ENCODE results near the gene APOB.

Gene APOB

DNA sequence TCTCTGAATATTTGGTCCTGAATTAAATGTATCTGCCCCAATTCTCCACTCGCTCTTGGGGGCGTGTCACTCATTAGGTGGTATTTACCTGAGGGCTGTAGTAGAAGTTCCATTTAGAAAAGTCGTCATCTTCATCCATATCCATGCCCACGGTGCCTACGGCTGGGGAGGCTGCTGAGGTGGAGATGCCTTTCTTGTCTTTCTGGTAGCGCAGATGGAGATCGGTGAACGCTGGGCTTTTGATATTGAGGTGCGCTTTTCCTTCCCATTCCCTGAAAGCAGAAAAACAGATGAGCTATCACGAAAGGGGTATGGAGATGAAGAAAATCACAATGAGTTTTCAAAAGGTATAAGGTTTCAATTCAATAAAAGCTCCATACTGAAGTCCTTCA lies 39.7 kb downstream of the APOB start:
- no peak for DNase-seq

DNA sequence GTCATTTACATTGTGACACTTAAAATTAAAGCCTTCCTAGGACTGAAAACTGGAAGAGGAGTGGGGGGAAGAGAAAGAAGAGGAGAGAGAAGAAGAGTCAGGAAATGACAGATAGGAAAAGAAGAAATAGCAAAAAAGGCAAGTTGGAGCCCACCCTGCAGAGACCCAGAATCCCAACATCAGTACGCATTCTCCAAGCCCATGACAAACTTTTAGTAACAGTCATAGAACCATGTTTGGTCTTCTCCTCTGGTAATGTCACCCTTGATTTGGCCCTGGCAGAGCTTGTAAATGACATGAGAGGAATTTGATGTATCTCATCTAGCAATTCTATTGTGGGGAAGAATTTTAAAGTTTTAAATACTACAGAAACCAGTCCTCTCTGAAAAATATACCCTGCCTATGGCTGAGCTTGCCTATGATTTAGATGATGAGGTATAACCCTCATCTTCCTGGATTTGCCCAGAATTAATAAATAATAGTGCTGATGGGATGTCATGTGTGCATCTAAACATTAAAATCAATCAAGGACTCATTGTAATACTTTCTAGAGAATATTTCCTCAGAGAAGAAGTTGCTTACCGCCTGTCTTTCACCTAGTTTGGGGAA lies 40.2 kb downstream of the APOB start:
- DNase-seq: no peak

GRCh38 chr2:21002814-21003192 lies 41.1 kb downstream of the APOB start:
- DNase-seq: no peak

- no peak for DNase-seq
Measured at GRCh38 chr2:21001988-21002813, 41.7 kb downstream of the APOB start.

DNA sequence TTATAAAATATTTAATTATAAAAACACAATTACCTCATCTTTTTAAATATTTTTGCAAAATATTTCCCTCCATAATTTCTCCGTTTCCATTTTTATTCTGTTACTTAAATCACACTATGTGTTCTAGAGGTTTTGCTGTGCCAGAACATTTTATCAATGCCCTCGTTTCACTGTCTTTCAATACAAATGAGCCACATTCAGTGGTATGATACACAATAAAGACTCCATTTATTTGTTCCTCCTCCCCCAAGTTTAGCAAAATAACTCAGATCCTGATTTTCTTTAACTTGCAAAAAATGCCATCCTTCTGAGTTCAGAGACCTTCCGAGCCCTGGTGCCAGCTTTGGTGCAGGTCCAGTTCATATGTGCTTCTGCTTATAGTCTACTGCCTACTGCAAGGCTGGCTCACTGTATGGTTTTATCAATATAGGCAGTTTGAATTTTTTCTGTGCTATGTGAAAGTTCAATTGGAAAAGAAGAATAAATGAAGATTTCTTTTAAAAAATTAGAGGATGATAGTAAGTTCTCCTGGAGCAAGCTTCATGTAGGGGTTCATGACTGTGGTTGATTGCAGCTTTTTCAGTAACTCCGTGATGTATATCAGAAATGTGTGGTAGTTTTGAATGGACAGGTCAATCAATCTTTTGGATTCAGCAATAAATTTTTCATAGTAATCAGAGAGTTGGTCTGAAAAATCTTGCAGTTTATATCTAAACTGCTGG lies 42.5 kb downstream of the APOB start:
- DNase-seq: no peak

- no peak for DNase-seq
Measured at GRCh38 chr2:20999906-21000645, 43.8 kb downstream of the APOB start.

DNA sequence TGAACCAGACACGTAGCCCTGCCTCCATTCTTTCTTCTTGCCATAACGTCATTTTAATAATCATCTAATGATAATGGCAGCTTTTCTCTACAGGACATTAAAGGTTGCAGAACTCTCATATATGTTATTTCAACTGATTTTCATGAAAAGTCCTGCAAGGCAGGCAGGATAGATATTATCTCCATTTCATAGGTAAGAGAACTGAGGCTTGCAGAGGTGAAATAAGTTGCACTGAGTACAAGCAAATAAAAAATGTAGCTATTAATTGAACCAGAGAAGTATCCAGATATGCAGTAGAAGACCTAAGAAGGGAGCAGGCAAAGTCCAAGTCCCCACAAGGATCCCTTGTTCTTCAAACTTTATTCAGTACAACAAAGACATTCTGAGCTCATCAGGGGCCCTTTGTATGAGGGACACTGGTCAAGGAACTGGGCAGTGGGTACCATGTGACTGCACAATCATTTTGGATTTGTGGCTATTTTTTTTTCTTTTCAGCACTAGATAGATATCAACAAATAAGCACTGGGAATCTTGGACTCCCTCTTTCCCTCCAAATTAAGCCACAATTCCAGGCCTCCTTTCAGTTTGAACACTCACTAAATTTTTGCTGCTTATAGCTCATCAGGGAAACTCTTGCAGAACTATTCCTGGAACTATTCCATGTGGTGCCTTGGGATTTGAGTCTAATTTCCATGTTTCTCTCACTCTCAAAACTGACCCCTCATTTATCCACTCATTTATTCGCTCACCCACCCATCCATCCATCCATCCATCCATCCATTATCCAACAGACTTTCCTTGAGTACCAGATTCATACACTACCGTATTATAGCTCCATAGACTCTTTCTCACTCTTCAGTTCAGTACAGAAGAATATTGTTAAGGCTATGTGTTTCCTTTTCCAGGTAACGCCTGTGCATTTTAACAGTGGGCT lies 44.6 kb downstream of the APOB start:
- no peak for DNase-seq

DNA sequence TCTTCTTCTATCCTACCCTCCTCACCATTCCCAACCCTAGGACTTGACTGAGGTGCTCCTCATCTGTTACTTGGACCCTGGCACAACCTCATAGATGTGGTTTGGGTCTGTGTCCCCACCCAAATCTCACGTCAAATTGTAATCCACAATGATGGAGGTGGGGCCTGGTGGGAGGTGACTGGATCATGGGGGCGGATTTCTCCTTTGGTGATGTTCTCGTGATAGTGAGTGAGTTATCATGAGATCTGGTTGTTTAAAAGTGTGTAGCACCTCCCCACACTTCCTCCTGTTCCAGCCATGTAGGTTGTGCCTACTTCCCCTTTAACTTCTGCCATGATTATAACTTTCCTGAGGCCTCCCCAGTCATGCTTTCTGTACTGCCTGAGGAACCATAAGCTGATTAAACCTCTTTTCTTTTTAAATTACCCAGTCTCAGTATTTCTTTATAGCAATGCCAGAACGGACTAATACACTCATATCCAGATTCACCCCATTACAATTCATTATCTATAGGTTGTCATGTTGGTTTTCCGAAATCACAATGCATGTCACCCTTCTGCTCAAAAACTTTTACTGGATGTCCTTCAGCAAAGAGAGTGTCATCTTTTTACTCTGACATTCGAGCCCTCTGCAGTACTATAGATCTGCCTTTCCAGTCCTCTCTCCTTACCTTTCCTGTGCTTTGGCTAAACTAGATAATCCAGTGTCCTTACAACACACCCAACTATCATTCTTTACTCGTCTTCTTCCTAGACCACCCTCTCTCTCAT lies 45.7 kb downstream of the APOB start:
- no peak for DNase-seq

- DNase-seq: no peak
Measured at GRCh38 chr2:20994130-20994529, 49.7 kb downstream of the APOB start.

- no peak for DNase-seq
Measured at GRCh38 chr2:20992201-20992711, 51.6 kb downstream of the APOB start.

DNA sequence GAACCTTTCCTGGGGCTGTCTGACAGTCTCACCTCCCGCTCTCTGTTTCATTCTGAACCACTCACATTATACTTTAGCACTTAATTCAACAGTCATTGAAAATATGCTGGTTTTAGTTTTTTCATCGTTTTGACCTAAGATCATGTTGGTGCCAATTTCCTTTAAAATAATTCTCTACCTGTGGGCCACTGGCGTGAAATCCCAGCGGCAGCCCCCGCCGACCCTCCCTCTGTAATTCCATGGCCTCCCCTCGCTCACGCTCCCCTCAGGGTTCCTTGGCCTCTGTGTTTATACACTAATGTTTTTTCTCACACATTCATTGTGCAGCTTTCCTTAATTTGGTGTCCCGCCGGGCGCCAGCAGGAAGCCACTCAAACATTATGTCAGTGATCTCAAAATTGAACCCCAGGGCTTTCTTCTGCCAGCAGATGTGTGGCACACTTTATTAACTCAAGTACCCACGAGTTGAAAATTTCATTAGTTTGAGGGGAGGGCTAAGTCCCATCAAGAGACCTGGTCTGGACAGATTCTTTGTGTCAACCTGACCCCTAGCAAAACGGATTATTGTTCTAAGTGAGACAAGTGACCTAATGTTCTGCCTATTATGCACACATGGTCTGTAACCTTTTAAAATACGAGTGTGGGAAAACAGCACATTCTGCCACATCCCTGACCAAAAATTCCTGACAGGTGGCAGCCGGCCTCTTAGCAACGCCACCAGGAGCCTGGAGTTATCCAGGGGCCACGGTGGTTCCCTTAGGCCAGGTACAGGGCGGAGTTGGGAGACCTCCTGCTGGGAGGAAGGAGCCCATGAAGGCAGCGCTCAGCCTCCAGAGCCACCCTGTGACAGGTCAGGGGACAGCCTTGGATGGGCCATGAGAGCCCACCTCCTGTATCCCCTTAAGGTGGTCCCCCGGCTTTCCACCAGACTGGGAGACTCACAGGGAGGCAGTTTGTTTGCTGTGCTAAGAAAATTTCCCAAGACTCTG lies 53.1 kb downstream of the APOB start:
- no peak for DNase-seq

DNA sequence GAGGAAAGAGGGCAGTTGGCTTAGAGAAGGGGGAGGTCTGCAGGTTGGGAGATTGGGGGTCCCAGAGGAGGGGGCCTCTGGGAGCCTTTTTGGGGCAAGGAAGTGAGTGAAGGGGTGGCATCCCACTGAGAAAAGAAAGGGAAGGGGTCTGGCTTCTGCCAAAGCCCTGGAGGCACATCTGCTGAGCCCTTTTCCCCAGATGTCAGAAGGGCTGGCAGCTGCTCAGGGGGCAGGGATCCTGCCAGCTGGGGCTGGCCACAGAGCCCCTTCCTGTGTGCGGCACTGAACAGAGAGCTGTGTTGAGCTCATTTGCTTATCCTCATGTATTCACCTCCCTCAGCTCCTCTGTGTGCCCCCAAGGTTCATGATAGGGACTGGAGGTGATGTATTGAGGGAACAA lies 54.5 kb downstream of the APOB start:
- no peak for DNase-seq

DNA sequence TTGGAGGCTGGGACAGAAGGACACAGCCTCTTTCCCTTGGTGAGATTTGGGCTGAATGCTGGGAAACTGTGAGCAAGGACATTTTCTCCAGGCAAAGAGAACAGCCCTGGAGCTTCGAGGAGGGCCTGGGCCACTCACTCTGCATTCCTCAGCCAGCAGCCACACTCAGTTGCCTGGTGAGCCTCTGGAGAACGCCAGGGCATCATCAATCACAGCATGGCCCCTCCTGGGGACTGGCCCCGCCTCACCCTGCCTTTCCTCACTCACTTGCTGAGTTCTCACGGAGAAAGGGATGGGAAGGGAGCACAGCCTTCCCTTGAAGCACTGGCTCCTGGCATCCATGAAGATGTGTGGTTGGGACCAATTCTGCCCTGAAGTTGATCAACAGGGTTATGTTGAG lies 55.0 kb downstream of the APOB start:
- no peak for DNase-seq

- no peak for DNase-seq
Measured at GRCh38 chr2:20986024-20986939, 57.6 kb downstream of the APOB start.

- DNase-seq: no peak
Measured at GRCh38 chr2:20985062-20985461, 58.8 kb downstream of the APOB start.

GRCh38 chr2:20984408-20984807 lies 59.5 kb downstream of the APOB start:
- DNase-seq: no peak

- DNase-seq: no peak
Measured at GRCh38 chr2:20983844-20984243, 60.0 kb downstream of the APOB start.

DNA sequence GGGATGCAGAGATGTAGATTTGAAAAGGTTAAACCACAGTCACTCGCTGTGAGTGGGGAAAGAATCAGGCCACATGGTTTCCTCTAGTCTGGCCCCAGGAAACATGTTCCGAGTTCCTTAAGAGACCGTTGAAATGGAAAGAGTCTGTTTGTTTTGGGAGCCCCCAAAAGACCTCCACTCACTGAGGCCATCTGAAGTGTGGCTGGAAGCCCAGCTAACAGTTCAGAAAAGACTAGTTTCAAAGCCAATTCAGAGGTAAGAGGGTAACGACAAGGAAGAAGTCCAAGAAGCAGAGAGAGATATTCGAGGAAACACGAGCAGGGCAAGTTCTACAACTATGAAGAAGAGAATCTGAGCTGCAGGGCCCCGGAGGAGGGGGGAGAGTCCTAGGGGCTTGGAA lies 61.0 kb downstream of the APOB start:
- no peak for DNase-seq

All from GOT3 (cell line).